ENCODE data around the gene PDE4D. TPM values are rescaled to one million over a fixed set of nuclear protein-coding genes. Genes with fewer than 3 reads are reported as not detected.

The PDE4D gene
- total RNA-seq, 1 experiment from 2014 or later = 3.6 TPM

DNA sequence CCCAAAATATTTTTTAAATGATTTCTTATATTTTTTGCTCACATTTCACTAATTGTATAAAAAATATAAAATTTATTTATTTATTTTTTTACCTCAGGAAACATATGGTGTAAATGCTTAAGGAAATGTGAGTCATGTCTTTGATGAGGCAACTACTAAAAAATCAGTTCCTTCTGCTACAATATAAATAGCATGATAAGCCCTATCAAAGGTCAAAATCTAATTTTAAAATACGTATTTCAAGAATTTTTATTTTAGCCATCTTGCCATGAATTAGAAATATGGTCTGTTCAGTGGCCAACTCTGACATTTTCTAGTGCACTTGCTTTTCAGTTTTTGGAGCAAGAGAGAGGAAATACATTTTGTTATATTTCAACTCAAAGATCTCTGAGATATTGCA is 50.5 kb downstream of the PDE4D start:
- BruUV-seq (replicated peaks) = no TSS peak
- ChIA-PET POLR2A (ENCODE audit: unreplicated experiment) (no interaction called here), CTCF (no interaction called here)
- H3K36me3 ChIP-seq (ENCODE audit: low read depth, low read length) = no peaks in the 10 kb centered on the region
- DNase-seq (no peak), ATAC-seq (no peak)
- intact Hi-C loops (cut with micrococcal nuclease) = no loop called here
- H3K9me2 ChIP-seq (replicated peaks; ENCODE audit: low read length) = no peaks in the 10 kb centered on the region
- H2AFZ ChIP-seq (ENCODE audit: low read length) = no peak overlapping the region
- no peaks in the 10 kb centered on the region for H3K79me2 ChIP-seq (ENCODE audit: low read length)
- no peaks in the 10 kb centered on the region for H3K4me1 ChIP-seq (ENCODE audit: insufficient read depth, low read length)
- H4K20me1 ChIP-seq (ENCODE audit: low read length) = no peaks in the 10 kb centered on the region
- no peak overlapping the region for H3K9ac ChIP-seq (ENCODE audit: low read length)
- peaks cover 18% of the 10 kb centered on the region for H3K27me3 ChIP-seq (ENCODE audit: low read length)
- H3K4me3 ChIP-seq (ENCODE audit: low read length) = no peak overlapping the region
- H3F3A ChIP-seq (ENCODE audit: low read length, unreplicated experiment) = no peaks in the 10 kb centered on the region
- no peak overlapping the region for H3K27ac ChIP-seq (ENCODE audit: low read length)
- no peaks in the 10 kb centered on the region for H3K9me3 ChIP-seq (ENCODE audit: low read length)
- no peak for TF ChIP-seq EZH2phosphoT487 (IDR thresholded peaks at IDR 0.05; ENCODE audit: borderline replicate concordance, low read length)
- TF ChIP-seq, protein P1, sequence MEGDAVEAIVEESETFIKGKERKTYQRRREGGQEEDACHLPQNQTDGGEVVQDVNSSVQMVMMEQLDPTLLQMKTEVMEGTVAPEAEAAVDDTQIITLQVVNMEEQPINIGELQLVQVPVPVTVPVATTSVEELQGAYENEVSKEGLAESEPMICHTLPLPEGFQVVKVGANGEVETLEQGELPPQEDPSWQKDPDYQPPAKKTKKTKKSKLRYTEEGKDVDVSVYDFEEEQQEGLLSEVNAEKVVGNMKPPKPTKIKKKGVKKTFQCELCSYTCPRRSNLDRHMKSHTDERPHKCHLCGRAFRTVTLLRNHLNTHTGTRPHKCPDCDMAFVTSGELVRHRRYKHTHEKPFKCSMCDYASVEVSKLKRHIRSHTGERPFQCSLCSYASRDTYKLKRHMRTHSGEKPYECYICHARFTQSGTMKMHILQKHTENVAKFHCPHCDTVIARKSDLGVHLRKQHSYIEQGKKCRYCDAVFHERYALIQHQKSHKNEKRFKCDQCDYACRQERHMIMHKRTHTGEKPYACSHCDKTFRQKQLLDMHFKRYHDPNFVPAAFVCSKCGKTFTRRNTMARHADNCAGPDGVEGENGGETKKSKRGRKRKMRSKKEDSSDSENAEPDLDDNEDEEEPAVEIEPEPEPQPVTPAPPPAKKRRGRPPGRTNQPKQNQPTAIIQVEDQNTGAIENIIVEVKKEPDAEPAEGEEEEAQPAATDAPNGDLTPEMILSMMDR (conservative IDR thresholded peaks at IDR 0.05; ENCODE audit: low read depth, low read length) = no peak
- H3K4me2 ChIP-seq (ENCODE audit: low read length) = no peak overlapping the region

DNA sequence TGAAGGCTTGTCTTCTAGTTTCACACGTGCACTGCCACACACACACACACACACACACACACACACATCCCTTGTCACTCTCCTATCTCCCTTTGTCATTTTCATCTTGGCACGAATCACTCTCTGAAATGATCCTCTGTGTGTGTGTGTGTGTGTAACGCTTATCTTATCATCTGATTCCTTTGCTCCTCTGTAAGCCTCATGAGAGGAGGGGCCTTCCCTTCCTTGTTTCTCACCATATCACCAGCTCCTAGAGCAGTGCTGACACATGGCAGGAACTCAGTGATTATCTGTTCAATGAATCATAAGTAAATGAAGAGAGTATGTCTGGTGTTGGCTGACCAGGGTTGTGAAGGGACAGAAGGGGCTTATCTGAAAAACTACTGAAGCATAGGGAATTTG is 53.3 kb downstream of the PDE4D start:
- Histone ChIP-seq H3K4me3 (ENCODE audit: low read length) (no peak overlapping the region), H3K9ac (ENCODE audit: low read length) (no peak overlapping the region), H3F3A (ENCODE audit: low read length, unreplicated experiment) (no peaks in the 10 kb centered on the region), H2AFZ (ENCODE audit: low read length) (no peak overlapping the region), H4K20me1 (ENCODE audit: low read length) (no peaks in the 10 kb centered on the region), H3K79me2 (ENCODE audit: low read length) (no peaks in the 10 kb centered on the region), H3K4me1 (ENCODE audit: insufficient read depth, low read length) (no peaks in the 10 kb centered on the region), H3K9me3 (ENCODE audit: low read length) (no peaks in the 10 kb centered on the region), H3K9me2 (replicated peaks; ENCODE audit: low read length) (no peaks in the 10 kb centered on the region), H3K27ac (ENCODE audit: low read length) (no peak overlapping the region), H3K27me3 (ENCODE audit: low read length) (0 out of 2 replicates have a peak, but pooled peaks cover under 1% of the 10 kb centered on the region), H3K4me2 (ENCODE audit: low read length) (no peak overlapping the region), H3K36me3 (ENCODE audit: low read depth, low read length) (no peaks in the 10 kb centered on the region)
- POLR2A ChIA-PET (ENCODE audit: unreplicated experiment) = no interaction called here
- no TSS peak for BruUV-seq (replicated peaks)
- ATAC-seq (no peak), DNase-seq (no peak)
- CTCF ChIA-PET = no interaction called here
- no peak for TF ChIP-seq EZH2 (IDR thresholded peaks at IDR 0.05; ENCODE audit: low read length, unreplicated experiment)
- TF ChIP-seq EZH2phosphoT487 (IDR thresholded peaks at IDR 0.05; ENCODE audit: borderline replicate concordance, low read length) = no peak
- TF ChIP-seq, protein P1 (conservative IDR thresholded peaks at IDR 0.05; ENCODE audit: low read depth, low read length) = no peak
- intact Hi-C loops (cut with micrococcal nuclease) = no loop called here

DNA sequence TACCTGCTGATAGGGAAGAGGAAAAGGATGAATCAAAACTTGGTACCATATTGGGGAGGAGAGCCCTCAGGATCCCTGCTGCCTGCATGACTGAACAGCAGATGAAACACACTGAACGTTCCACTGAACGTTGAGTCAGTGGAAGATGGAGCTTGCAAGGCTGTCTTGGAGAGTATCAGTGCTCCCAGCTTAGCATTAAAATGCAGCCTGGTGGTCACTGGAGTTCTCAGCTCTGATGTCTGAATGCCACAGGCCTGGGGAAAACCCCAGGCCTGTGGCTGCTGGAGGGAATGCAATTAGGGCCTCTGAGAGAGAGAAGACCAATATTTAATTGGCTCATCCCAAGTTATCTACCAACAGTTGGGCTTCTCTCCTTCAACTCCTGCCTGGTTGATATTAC is 54.5 kb downstream of the PDE4D start:
- DNase-seq (no peak), ATAC-seq (no peak)
- POLR2A ChIA-PET (ENCODE audit: unreplicated experiment) = no interaction called here
- Histone ChIP-seq H4K20me1 (ENCODE audit: low read length) (no peaks in the 10 kb centered on the region), H3K9me3 (ENCODE audit: low read length) (no peaks in the 10 kb centered on the region), H3K9me2 (replicated peaks; ENCODE audit: low read length) (no peaks in the 10 kb centered on the region), H3K27ac (ENCODE audit: low read length) (no peak overlapping the region), H2AFZ (ENCODE audit: low read length) (no peak overlapping the region), H3K9ac (ENCODE audit: low read length) (no peak overlapping the region), H3K27me3 (ENCODE audit: low read length) (no peaks in the 10 kb centered on the region), H3K79me2 (ENCODE audit: low read length) (no peaks in the 10 kb centered on the region), H3K4me3 (ENCODE audit: low read length) (no peak overlapping the region), H3K4me2 (ENCODE audit: low read length) (no peak overlapping the region), H3F3A (ENCODE audit: low read length, unreplicated experiment) (no peaks in the 10 kb centered on the region), H3K4me1 (ENCODE audit: insufficient read depth, low read length) (no peaks in the 10 kb centered on the region), H3K36me3 (ENCODE audit: low read depth, low read length) (no peaks in the 10 kb centered on the region)
- intact Hi-C loops (cut with micrococcal nuclease) = no loop called here
- CTCF ChIA-PET = no interaction called here
- no peak for TF ChIP-seq EZH2phosphoT487 (IDR thresholded peaks at IDR 0.05; ENCODE audit: borderline replicate concordance, low read length)
- TF ChIP-seq EZH2 (IDR thresholded peaks at IDR 0.05; ENCODE audit: low read length, unreplicated experiment) = no peak
- TF ChIP-seq, protein P1 (conservative IDR thresholded peaks at IDR 0.05; ENCODE audit: low read depth, low read length) = no peak
- no TSS peak for BruUV-seq (replicated peaks)
